IMR-90 (cell line): ENCODE measurements around the gene CCDC33. TPM values are rescaled to one million over a fixed set of nuclear protein-coding genes. Genes with fewer than 3 reads are reported as not detected.

ENCODE experiments used
- ATAC-seq: fragments of 200-7000 bp; cut with Tn5 transposase; 2 replicates; pipeline ENCODE4 v1.9.1; 2020; ENCODE audit warnings: low read depth, mild to moderate bottlenecking, moderate library complexity
- BruUV-seq: library from RNA; stranded (reverse); fragments of 400-500 nt; replicated peaks from 2 replicates; lab custom pipeline; 2021; lab: Mats Ljungman, UMichigan
- CTCF ChIA-PET: fragments of 300-600 bp; formaldehyde crosslinking; extraction: SDS; loops from one replicate; lab custom pipeline; 2021; ENCODE audit warnings: antibody characterized with exemption; lab: Yijun Ruan, JAX
- POLR2A ChIA-PET: fragments of 300-600 bp; sonication (Branson Sonifier 250); formaldehyde crosslinking; loops from one replicate; lab custom pipeline; 2022; ENCODE audit warnings: antibody characterized with exemption; ENCODE audit not compliant: unreplicated experiment; lab: Charles Lee
- DNase-seq: peaks from one replicate; pipeline ENCODE4 v3.0.0; 2013
- H2AFZ ChIP-seq: replicated peaks from 2 replicates; pipeline ENCODE3; 2013; ENCODE audit warnings: low read length, mild to moderate bottlenecking; ENCODE audit not compliant: poor library complexity
- H2AK5ac ChIP-seq: 2 replicates; pipeline ENCODE4 v1.6.1; 2013; ENCODE audit warnings: low read depth, low read length, inconsistent platforms
- H2AK9ac ChIP-seq: replicated peaks from 2 replicates; pipeline ENCODE3; 2013; ENCODE audit warnings: mild to moderate bottlenecking, low read depth, low read length, moderate library complexity; ENCODE audit not compliant: poor library complexity
- H2BK120ac ChIP-seq: 2 replicates; pipeline ENCODE4 v1.6.1; 2013; ENCODE audit warnings: low read depth, low read length, inconsistent platforms
- H2BK15ac ChIP-seq: 3 replicates; pipeline ENCODE4 v1.6.1; 2013; ENCODE audit warnings: low read depth, low read length, inconsistent platforms
- H2BK20ac ChIP-seq: 2 replicates; pipeline ENCODE4 v1.6.1; 2013; ENCODE audit warnings: low read depth, mild to moderate bottlenecking, inconsistent platforms, low read length, moderate library complexity
- H2BK5ac ChIP-seq: 2 replicates; pipeline ENCODE4 v1.6.1; 2013; ENCODE audit warnings: mild to moderate bottlenecking, low read depth, low read length, inconsistent platforms; ENCODE audit not compliant: poor library complexity, severe bottlenecking
- H3K14ac ChIP-seq: replicated peaks from 2 replicates; pipeline ENCODE4 v1.6.1; 2013; ENCODE audit warnings: low read depth, low read length, inconsistent platforms
- H3K18ac ChIP-seq: 2 replicates; pipeline ENCODE4 v1.6.1; 2013; ENCODE audit warnings: low read depth, low read length, control low read depth
- H3K23ac ChIP-seq: 2 replicates; pipeline ENCODE4 v1.6.1; 2013; ENCODE audit warnings: low read depth, low read length, inconsistent platforms
- H3K27ac ChIP-seq: 2 replicates; pipeline ENCODE4 v1.5.1; 2013; ENCODE audit warnings: mild to moderate bottlenecking, control low read depth, low read length; ENCODE audit not compliant: insufficient read depth
- H3K27me3 ChIP-seq: 2 replicates; pipeline ENCODE4 v1.6.1; 2013; ENCODE audit warnings: low read length; ENCODE audit not compliant: control insufficient read depth, insufficient read depth
- H3K36me3 ChIP-seq: 2 replicates; pipeline ENCODE4 v1.6.1; 2013; ENCODE audit warnings: low read length, mixed read lengths; ENCODE audit not compliant: control insufficient read depth, insufficient read depth
- H3K4ac ChIP-seq: 2 replicates; pipeline ENCODE4 v1.6.1; 2013; ENCODE audit warnings: low read depth, low read length, inconsistent platforms
- H3K4me1 ChIP-seq: 2 replicates; pipeline ENCODE4 v1.6.1; 2013; ENCODE audit warnings: low read length, mixed read lengths; ENCODE audit not compliant: control insufficient read depth, insufficient read depth
- H3K4me2 ChIP-seq: 2 replicates; pipeline ENCODE4 v1.6.1; 2013; ENCODE audit warnings: low read depth, mild to moderate bottlenecking, control low read depth, low read length, moderate library complexity
- H3K4me3 ChIP-seq: 2 replicates; pipeline ENCODE4 v1.5.1; 2013; ENCODE audit warnings: low read depth, mild to moderate bottlenecking, control low read depth, low read length, moderate library complexity; ENCODE audit not compliant: insufficient read depth
- H3K56ac ChIP-seq: 2 replicates; pipeline ENCODE4 v1.6.1; 2013; ENCODE audit warnings: low read length, inconsistent platforms; ENCODE audit not compliant: insufficient read depth; ENCODE audit errors: extremely low read depth
- H3K79me1 ChIP-seq, 2 experiments: 2 replicates each; pipeline ENCODE4 v1.6.1; 2013; ENCODE audit warnings: low read length in 2 of 2, inconsistent platforms in 1 of 2, low read depth in 1 of 2
- H3K9ac ChIP-seq: 2 replicates; pipeline ENCODE4 v1.6.1; 2013; ENCODE audit warnings: low read depth, low read length, control low read depth
- H3K9me1 ChIP-seq: 2 replicates; pipeline ENCODE4 v1.6.1; 2013; ENCODE audit warnings: low read length, inconsistent platforms; ENCODE audit not compliant: insufficient read depth
- H3K9me3 ChIP-seq: 2 replicates; pipeline ENCODE4 v1.6.1; 2013; ENCODE audit warnings: low read length; ENCODE audit not compliant: control insufficient read depth, insufficient read depth
- H4K20me1 ChIP-seq: 2 replicates; pipeline ENCODE4 v1.6.1; 2013; ENCODE audit warnings: low read length, inconsistent platforms; ENCODE audit not compliant: insufficient read depth
- H4K5ac ChIP-seq: 2 replicates; pipeline ENCODE4 v1.6.1; 2013; ENCODE audit warnings: mild to moderate bottlenecking, low read depth, low read length, control low read depth
- H4K8ac ChIP-seq, 2 experiments: 2 replicates each; pipeline ENCODE4 v1.6.1; 2013; ENCODE audit warnings: low read depth in 2 of 2, low read length in 2 of 2, control low read depth in 1 of 2, inconsistent platforms in 1 of 2
- H4K91ac ChIP-seq: 2 replicates; pipeline ENCODE4 v1.6.1; 2013; ENCODE audit warnings: low read depth, low read length, inconsistent platforms; ENCODE audit not compliant: insufficient read depth
- BHLHE40 ChIP-seq: fragments of 150-350 bp; IDR thresholded peaks from 2 replicates; pipeline ENCODE4 v1.6.1; 2016; ENCODE audit warnings: mild to moderate bottlenecking, low read depth, low read length
- CHD1 ChIP-seq: IDR thresholded peaks from 2 replicates; pipeline ENCODE4 v1.6.1; 2012; ENCODE audit warnings: low read depth, low read length, improper control_type of control experiment
- FOS ChIP-seq: fragments of 150-350 bp; IDR thresholded peaks from 2 replicates; pipeline ENCODE4 v1.6.1; 2016; ENCODE audit warnings: low read depth, low read length
- MAZ ChIP-seq: IDR thresholded peaks from 2 replicates; pipeline ENCODE4 v1.6.1; 2012; ENCODE audit warnings: low read depth, mild to moderate bottlenecking, low read length, improper control_type of control experiment, moderate library complexity, borderline replicate concordance
- MXI1 ChIP-seq: IDR thresholded peaks from 2 replicates; pipeline ENCODE4 v1.6.1; 2012; ENCODE audit warnings: low read depth, mild to moderate bottlenecking, low read length, moderate library complexity, borderline replicate concordance
- NFE2L2 ChIP-seq: fragments of 150-350 bp; IDR thresholded peaks from 2 replicates; pipeline ENCODE4 v1.6.1; 2016; ENCODE audit warnings: low read depth, mild to moderate bottlenecking, low read length
- RAD21 ChIP-seq: IDR thresholded peaks from 2 replicates; pipeline ENCODE4 v1.6.1; 2012; ENCODE audit warnings: low read length, improper control_type of control experiment
- RCOR1 ChIP-seq: IDR thresholded peaks from 2 replicates; pipeline ENCODE4 v1.6.1; 2012; ENCODE audit warnings: mild to moderate bottlenecking, low read length, improper control_type of control experiment; ENCODE audit not compliant: insufficient replicate concordance
- RFX5 ChIP-seq: IDR thresholded peaks from 2 replicates; pipeline ENCODE4 v1.8.0; 2012; ENCODE audit warnings: low read depth, mild to moderate bottlenecking, low read length, moderate library complexity
- SMC3 ChIP-seq: fragments of 150-350 bp; IDR thresholded peaks from 2 replicates; pipeline ENCODE4 v1.6.1; 2016; ENCODE audit warnings: low read depth, mild to moderate bottlenecking, antibody characterized with exemption, low read length, moderate library complexity
- WGBS, 2 experiments: methylation state at CpG; one replicate each; pipeline versions ENCODE4 v1.1.5 to v1.1.7; 2013; ENCODE audit warnings: missing lambda C conversion rate in 2 of 2; ENCODE audit not compliant: insufficient read length in 1 of 2; ENCODE audit errors: extremely low coverage in 2 of 2; 5-methylcytosine and 5-hydroxymethylcytosine counted together
- dilution Hi-C: fragments of 300-500 bp; cut with HindIII; formaldehyde crosslinking; loops from one replicate; pipeline ENCODE4 v1.14.3; 2018; ENCODE audit warnings: low sequenced_read_pairs; ENCODE audit not compliant: unreplicated experiment
- in situ Hi-C: fragments of 300-500 bp; cut with MboI; formaldehyde crosslinking; loops from 3 replicates; pipeline ENCODE4 v1.14.3; 2019; ENCODE audit warnings: low sequenced_read_pairs, inconsistent platforms, mixed read lengths
- intact Hi-C: fragments of 100-400 bp; cut with micrococcal nuclease; formaldehyde crosslinking; loops from 2 replicates; pipeline ENCODE4 v1.10.0; 2022
- polyA plus RNA-seq, 3 experiments: library from polyadenylated mRNA; depleted of rRNA; stranded (reverse); fragments of >200 nt; gene quantifications; 2 replicates each; pipeline ENCODE4 v1.2.3, GENCODE V29; 2012; ENCODE audit warnings: low replicate concordance in 1 of 3
- total RNA-seq: library from RNA; depleted of rRNA; stranded (reverse); fragments of >200 nt; gene quantifications from 2 replicates; pipeline ENCODE4 v1.2.3, GENCODE V29; 2012
- TF ChIP-seq, protein P1 (sequence below): conservative IDR thresholded peaks from 2 replicates; pipeline ENCODE4 v1.5.1; 2012; ENCODE audit warnings: mild to moderate bottlenecking, low read depth, low read length, improper control_type of control experiment

Gene CCDC33
- total and polyA plus RNA-seq, 2 of the 4 experiments (the other 2 are of a cell fraction): not detected

DNA sequence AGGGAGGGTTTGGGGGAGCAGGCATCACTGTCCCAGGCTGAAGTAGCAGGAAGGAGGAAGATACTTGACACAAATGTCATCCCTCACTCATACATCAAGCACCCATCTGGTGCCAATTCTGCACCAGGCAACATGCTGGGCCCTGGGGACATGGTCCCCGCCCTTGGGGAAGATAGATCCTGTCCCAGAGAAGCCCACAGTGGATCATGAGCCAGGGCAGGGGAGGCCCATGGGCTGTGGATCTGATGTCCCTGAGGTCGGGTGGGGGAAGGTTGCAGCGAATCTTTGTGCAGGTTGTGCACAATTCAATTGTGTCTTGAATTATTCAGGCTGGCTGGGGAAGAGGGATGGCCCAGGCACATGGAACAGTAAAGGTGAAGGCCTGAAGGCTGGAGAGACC is 6.4 kb upstream of the CCDC33 start:
- H3K23ac ChIP-seq: no peak overlapping the region
- CTCF ChIA-PET: no interaction called here
- H3K18ac ChIP-seq: no peak overlapping the region
- no peaks in the 10 kb centered on the region for H3K36me3 ChIP-seq
- no peak overlapping the region for H3K9ac ChIP-seq
- peaks cover 70% of the 10 kb centered on the region for H3K27me3 ChIP-seq
- H2BK5ac ChIP-seq: no peak overlapping the region
- no peak overlapping the region for H3K4ac ChIP-seq
- H3K9me3 ChIP-seq: no peaks in the 10 kb centered on the region
- no peak overlapping the region for H3K56ac ChIP-seq
- DNase-seq: no peak
- H2BK20ac ChIP-seq: no peak overlapping the region
- dilution Hi-C loops: no loop called here
- no peak overlapping the region for H2AK5ac ChIP-seq
- POLR2A ChIA-PET: no interaction called here
- no peak overlapping the region for H4K5ac ChIP-seq
- no peak overlapping the region for H2AK9ac ChIP-seq
- 90% methylated on average over 2 of the region's 3 CpGs; no CpG with 5 or more reads in 1 of the 2 experiments for WGBS, 2 experiments
- no peaks in the 10 kb centered on the region for H4K20me1 ChIP-seq
- H3K4me3 ChIP-seq: no peak overlapping the region
- H3K27ac ChIP-seq: no peak overlapping the region
- H2BK120ac ChIP-seq: no peak overlapping the region
- no peak overlapping the region for H4K8ac ChIP-seq
- H3K4me1 ChIP-seq: no peaks in the 10 kb centered on the region
- no peak overlapping the region for H3K4me2 ChIP-seq
- no peak overlapping the region for H4K91ac ChIP-seq
- in situ Hi-C loops: no loop called here
- H3K79me1 ChIP-seq: no peaks in the 10 kb centered on the region
- no peaks in the 10 kb centered on the region for H3K9me1 ChIP-seq
- no peak overlapping the region for H2BK15ac ChIP-seq
- no peak overlapping the region for H2AFZ ChIP-seq
- H3K14ac ChIP-seq: no peak overlapping the region
- ATAC-seq: no peak
- no peak for TF ChIP-seq BHLHE40
- TF ChIP-seq NFE2L2: no peak
- TF ChIP-seq MAZ: no peak
- TF ChIP-seq, protein P1, sequence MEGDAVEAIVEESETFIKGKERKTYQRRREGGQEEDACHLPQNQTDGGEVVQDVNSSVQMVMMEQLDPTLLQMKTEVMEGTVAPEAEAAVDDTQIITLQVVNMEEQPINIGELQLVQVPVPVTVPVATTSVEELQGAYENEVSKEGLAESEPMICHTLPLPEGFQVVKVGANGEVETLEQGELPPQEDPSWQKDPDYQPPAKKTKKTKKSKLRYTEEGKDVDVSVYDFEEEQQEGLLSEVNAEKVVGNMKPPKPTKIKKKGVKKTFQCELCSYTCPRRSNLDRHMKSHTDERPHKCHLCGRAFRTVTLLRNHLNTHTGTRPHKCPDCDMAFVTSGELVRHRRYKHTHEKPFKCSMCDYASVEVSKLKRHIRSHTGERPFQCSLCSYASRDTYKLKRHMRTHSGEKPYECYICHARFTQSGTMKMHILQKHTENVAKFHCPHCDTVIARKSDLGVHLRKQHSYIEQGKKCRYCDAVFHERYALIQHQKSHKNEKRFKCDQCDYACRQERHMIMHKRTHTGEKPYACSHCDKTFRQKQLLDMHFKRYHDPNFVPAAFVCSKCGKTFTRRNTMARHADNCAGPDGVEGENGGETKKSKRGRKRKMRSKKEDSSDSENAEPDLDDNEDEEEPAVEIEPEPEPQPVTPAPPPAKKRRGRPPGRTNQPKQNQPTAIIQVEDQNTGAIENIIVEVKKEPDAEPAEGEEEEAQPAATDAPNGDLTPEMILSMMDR: no peak
- no peak for TF ChIP-seq FOS
- no peak for TF ChIP-seq SMC3
- TF ChIP-seq RFX5: no peak
- TF ChIP-seq MXI1: no peak
- TF ChIP-seq CHD1: no peak
- TF ChIP-seq RAD21: no peak
- TF ChIP-seq RCOR1: no peak
- BruUV-seq: no TSS peak
- intact Hi-C loops: no loop called here
